HepG2 (cell line): Measurements from ENCODE around the gene SYNGAP1. TPM values are rescaled to one million over a fixed set of nuclear protein-coding genes. Genes with fewer than 3 reads are reported as not detected.
A peak's percentile ranks its signal among the peaks of the same experiment; 100 is the strongest.

Experiments used
- CBX2 ChIP-seq, 2 experiments: fragments of 200-600 bp in 1 of 2; sonication (generic); formaldehyde crosslinking in 1 of 2; IDR thresholded peaks; 2 replicates each; pipeline versions ENCODE4 v1.7.0 to v1.8.1; 2018 to 2022; ENCODE audit warnings: low read depth in 2 of 2, low read length in 1 of 2, mild to moderate bottlenecking in 1 of 2, missing genetic modification reagents in 1 of 2
- DR1 ChIP-seq: sonication (generic); formaldehyde crosslinking; IDR thresholded peaks from 2 replicates; pipeline ENCODE4 v1.8.0; 2021; ENCODE audit warnings: mild to moderate bottlenecking, missing genetic modification reagents, inconsistent platforms
- HOXA7 ChIP-seq: sonication (generic); formaldehyde crosslinking; IDR thresholded peaks from 2 replicates; pipeline ENCODE4 v1.8.1; 2022; ENCODE audit warnings: mild to moderate bottlenecking, missing genetic modification reagents, moderate library complexity
- JUND ChIP-seq: sonication (generic); formaldehyde crosslinking; IDR thresholded peaks from 2 replicates; pipeline ENCODE4 v1.8.0; 2022; ENCODE audit warnings: mild to moderate bottlenecking, missing genetic modification reagents
- PHF8 ChIP-seq: sonication (generic); formaldehyde crosslinking; IDR thresholded peaks from 2 replicates; pipeline ENCODE4 v1.5.0; 2020; ENCODE audit warnings: missing genetic modification reagents
- RORA ChIP-seq: sonication (generic); formaldehyde crosslinking; IDR thresholded peaks from 2 replicates; pipeline ENCODE4 v1.5.0; 2020; ENCODE audit warnings: mild to moderate bottlenecking, missing genetic modification reagents, moderate library complexity
- TBP ChIP-seq: sonication (generic); formaldehyde crosslinking; IDR thresholded peaks from 2 replicates; pipeline ENCODE4 v1.5.0; 2020; ENCODE audit warnings: missing genetic modification reagents
- ZFP82 ChIP-seq: sonication (generic); formaldehyde crosslinking; IDR thresholded peaks from 2 replicates; pipeline ENCODE4 v1.5.1; 2020; ENCODE audit warnings: mild to moderate bottlenecking, missing genetic modification reagents, borderline replicate concordance
- ZKSCAN5 ChIP-seq: sonication (generic); formaldehyde crosslinking; IDR thresholded peaks from 2 replicates; pipeline ENCODE4 v1.5.1; 2020; ENCODE audit warnings: mild to moderate bottlenecking, missing genetic modification reagents
- ZNF20 ChIP-seq: sonication (generic); formaldehyde crosslinking; IDR thresholded peaks from 2 replicates; pipeline ENCODE4 v1.4.0; 2020; ENCODE audit warnings: mild to moderate bottlenecking, moderate library complexity, missing genetic modification reagents
- ZNF224 ChIP-seq: sonication (generic); formaldehyde crosslinking; IDR thresholded peaks from 2 replicates; pipeline ENCODE4 v1.5.0; 2020; ENCODE audit warnings: mild to moderate bottlenecking, missing genetic modification reagents
- ZNF451 ChIP-seq: sonication (generic); formaldehyde crosslinking; IDR thresholded peaks from 2 replicates; pipeline ENCODE4 v1.5.0; 2020; ENCODE audit warnings: mild to moderate bottlenecking, missing genetic modification reagents
- ZNF510 ChIP-seq: sonication (generic); formaldehyde crosslinking; IDR thresholded peaks from 2 replicates; pipeline ENCODE4 v1.4.0; 2020; ENCODE audit warnings: low read depth, mild to moderate bottlenecking, missing genetic modification reagents
- ZNF530 ChIP-seq: sonication (generic); formaldehyde crosslinking; IDR thresholded peaks from 2 replicates; pipeline ENCODE4 v1.5.0; 2020; ENCODE audit warnings: low read depth, mild to moderate bottlenecking, missing genetic modification reagents
- ZNF543 ChIP-seq: sonication (generic); formaldehyde crosslinking; IDR thresholded peaks from 2 replicates; pipeline ENCODE4 v1.4.0; 2020; ENCODE audit warnings: mild to moderate bottlenecking, missing genetic modification reagents
- ZNF737 ChIP-seq: sonication (generic); formaldehyde crosslinking; IDR thresholded peaks from 2 replicates; pipeline ENCODE4 v1.5.0; 2020; ENCODE audit warnings: missing genetic modification reagents, mild to moderate bottlenecking, borderline replicate concordance
- polyA plus RNA-seq, 8 experiments: library from polyadenylated mRNA; depleted of rRNA in 3 of 8; stranded (reverse) in 7 of 8; unstranded in 1 of 8; fragments of >200 nt; fragmentation: Illumina TruSeq in 4 of 8; extraction: Trizol in 4 of 8; gene quantifications; 2 replicates each; pipeline versions ENCODE4 v1.2.1 to v1.2.3, GENCODE V29; 2011 to 2016; ENCODE audit warnings: low read depth in 4 of 8, missing spikeins in 1 of 8, mixed read lengths in 1 of 8; ENCODE audit not compliant: insufficient read depth in 1 of 8
- total RNA-seq, 5 experiments: library from RNA; depleted of rRNA; stranded (reverse); fragments of >200 nt; fragmentation: Illumina TruSeq; extraction: Trizol; gene quantifications; 2 replicates each; pipeline ENCODE4 v1.2.3, GENCODE V29; 2016; ENCODE audit warnings: low read depth in 1 of 5
- TF ChIP-seq, protein P1 (sequence below): sonication (generic); formaldehyde crosslinking; IDR thresholded peaks from 2 replicates; pipeline ENCODE4 v1.5.0; 2020; ENCODE audit warnings: mild to moderate bottlenecking, missing genetic modification reagents, borderline replicate concordance
- TF ChIP-seq, protein P2 (sequence below): sonication (generic); formaldehyde crosslinking; IDR thresholded peaks from 2 replicates; pipeline ENCODE4 v1.5.0; 2020; ENCODE audit warnings: missing genetic modification reagents, mild to moderate bottlenecking, borderline replicate concordance
- TF ChIP-seq, protein P3 (sequence below): sonication (generic); formaldehyde crosslinking; IDR thresholded peaks from 2 replicates; pipeline ENCODE4 v1.4.0; 2020; ENCODE audit warnings: missing genetic modification reagents, borderline replicate concordance

The SYNGAP1 gene
- total and polyA plus RNA-seq, 2 of the 13 experiments (the other 11 are each of a cell fraction or from before 2014, with no cell fraction given), result 0.75 to 1.1 TPM

DNA sequence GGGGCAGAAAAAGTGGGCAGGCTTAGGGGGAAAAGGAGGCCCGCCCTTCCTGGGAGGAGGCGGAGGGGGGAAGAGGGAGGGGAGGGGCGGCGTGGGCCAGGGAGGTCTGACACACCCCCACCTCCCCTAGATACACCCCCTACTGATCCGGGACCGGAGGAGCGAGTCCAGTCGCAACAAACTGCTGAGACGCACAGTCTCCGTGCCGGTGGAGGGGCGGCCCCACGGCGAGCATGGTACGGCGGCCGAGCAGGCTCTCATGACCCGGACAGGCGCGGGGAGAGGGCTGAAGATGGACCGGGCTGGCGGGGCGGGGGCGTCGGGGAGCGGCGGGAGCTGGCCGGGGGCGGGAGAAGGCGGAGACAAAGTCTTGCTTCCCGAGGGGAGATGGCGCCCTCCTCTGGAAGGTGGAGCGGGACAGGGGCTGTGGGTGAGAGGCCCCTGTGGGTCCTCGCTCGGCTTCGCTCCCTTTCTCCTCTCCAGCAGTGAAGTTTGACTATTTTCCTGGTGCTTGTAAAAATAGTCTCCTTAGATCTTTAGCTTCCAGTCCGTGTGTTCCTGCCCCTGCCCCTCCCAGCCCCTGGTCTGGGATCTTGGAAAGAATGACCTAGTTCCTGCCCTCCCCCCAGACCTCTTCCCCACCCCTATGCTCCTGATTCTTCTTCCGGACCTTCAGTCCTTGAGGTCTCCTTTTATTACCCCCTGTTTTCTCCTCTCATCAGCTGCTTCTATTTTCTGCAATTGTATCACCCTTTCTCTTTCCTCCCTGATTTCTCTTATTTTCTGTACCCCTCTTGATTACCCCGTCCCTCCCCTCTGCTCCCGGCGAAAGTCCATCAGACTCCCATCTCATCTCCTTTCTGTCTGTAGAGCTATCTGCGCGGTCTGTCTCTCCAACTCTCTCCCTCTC lies 6.1 kb downstream of the SYNGAP1 start (continued):
- TF ChIP-seq, protein P1, sequence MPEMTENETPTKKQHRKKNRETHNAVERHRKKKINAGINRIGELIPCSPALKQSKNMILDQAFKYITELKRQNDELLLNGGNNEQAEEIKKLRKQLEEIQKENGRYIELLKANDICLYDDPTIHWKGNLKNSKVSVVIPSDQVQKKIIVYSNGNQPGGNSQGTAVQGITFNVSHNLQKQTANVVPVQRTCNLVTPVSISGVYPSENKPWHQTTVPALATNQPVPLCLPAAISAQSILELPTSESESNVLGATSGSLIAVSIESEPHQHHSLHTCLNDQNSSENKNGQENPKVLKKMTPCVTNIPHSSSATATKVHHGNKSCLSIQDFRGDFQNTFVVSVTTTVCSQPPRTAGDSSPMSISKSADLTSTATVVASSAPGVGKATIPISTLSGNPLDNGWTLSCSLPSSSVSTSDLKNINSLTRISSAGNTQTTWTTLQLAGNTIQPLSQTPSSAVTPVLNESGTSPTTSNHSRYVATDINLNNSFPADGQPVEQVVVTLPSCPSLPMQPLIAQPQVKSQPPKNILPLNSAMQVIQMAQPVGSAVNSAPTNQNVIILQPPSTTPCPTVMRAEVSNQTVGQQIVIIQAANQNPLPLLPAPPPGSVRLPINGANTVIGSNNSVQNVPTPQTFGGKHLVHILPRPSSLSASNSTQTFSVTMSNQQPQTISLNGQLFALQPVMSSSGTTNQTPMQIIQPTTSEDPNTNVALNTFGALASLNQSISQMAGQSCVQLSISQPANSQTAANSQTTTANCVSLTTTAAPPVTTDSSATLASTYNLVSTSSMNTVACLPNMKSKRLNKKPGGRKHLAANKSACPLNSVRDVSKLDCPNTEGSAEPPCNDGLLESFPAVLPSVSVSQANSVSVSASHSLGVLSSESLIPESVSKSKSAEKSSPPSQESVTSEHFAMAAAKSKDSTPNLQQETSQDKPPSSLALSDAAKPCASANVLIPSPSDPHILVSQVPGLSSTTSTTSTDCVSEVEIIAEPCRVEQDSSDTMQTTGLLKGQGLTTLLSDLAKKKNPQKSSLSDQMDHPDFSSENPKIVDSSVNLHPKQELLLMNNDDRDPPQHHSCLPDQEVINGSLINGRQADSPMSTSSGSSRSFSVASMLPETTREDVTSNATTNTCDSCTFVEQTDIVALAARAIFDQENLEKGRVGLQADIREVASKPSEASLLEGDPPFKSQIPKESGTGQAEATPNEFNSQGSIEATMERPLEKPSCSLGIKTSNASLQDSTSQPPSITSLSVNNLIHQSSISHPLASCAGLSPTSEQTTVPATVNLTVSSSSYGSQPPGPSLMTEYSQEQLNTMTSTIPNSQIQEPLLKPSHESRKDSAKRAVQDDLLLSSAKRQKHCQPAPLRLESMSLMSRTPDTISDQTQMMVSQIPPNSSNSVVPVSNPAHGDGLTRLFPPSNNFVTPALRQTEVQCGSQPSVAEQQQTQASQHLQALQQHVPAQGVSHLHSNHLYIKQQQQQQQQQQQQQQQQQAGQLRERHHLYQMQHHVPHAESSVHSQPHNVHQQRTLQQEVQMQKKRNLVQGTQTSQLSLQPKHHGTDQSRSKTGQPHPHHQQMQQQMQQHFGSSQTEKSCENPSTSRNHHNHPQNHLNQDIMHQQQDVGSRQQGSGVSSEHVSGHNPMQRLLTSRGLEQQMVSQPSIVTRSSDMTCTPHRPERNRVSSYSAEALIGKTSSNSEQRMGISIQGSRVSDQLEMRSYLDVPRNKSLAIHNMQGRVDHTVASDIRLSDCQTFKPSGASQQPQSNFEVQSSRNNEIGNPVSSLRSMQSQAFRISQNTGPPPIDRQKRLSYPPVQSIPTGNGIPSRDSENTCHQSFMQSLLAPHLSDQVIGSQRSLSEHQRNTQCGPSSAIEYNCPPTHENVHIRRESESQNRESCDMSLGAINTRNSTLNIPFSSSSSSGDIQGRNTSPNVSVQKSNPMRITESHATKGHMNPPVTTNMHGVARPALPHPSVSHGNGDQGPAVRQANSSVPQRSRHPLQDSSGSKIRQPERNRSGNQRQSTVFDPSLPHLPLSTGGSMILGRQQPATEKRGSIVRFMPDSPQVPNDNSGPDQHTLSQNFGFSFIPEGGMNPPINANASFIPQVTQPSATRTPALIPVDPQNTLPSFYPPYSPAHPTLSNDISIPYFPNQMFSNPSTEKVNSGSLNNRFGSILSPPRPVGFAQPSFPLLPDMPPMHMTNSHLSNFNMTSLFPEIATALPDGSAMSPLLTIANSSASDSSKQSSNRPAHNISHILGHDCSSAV (CRISPR knock-in tag), result no peak
- no peak for TF ChIP-seq RORA (CRISPR knock-in tag)
- TF ChIP-seq TBP, result no peak
- TF ChIP-seq ZNF20, result no peak
- no peak for TF ChIP-seq ZNF530
- TF ChIP-seq ZFP82 (CRISPR knock-in tag), result no peak
- no peak for TF ChIP-seq JUND (CRISPR knock-in tag)
- no peak for TF ChIP-seq ZNF737 (CRISPR knock-in tag)
- peak; percentile 69 for TF ChIP-seq PHF8 (CRISPR knock-in tag)
- TF ChIP-seq, protein P2, sequence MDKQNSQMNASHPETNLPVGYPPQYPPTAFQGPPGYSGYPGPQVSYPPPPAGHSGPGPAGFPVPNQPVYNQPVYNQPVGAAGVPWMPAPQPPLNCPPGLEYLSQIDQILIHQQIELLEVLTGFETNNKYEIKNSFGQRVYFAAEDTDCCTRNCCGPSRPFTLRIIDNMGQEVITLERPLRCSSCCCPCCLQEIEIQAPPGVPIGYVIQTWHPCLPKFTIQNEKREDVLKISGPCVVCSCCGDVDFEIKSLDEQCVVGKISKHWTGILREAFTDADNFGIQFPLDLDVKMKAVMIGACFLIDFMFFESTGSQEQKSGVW, result no peak
- no peak for TF ChIP-seq ZKSCAN5 (CRISPR knock-in tag)
- no peak for TF ChIP-seq DR1 (CRISPR knock-in tag)
- 0 out of 2 replicates have a peak, but pooled peaks have one; percentile 74 for TF ChIP-seq ZNF543 (CRISPR knock-in tag)
- no peak for TF ChIP-seq HOXA7 (CRISPR knock-in tag)
- TF ChIP-seq, protein P3, sequence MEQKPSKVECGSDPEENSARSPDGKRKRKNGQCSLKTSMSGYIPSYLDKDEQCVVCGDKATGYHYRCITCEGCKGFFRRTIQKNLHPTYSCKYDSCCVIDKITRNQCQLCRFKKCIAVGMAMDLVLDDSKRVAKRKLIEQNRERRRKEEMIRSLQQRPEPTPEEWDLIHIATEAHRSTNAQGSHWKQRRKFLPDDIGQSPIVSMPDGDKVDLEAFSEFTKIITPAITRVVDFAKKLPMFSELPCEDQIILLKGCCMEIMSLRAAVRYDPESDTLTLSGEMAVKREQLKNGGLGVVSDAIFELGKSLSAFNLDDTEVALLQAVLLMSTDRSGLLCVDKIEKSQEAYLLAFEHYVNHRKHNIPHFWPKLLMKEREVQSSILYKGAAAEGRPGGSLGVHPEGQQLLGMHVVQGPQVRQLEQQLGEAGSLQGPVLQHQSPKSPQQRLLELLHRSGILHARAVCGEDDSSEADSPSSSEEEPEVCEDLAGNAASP, result peak; percentile 53
- 0 out of 2 replicates have a peak, but pooled peaks have one; percentile 63 for TF ChIP-seq ZNF510 (CRISPR knock-in tag)
- no peak for TF ChIP-seq ZNF451
- no peak for TF ChIP-seq CBX2 (IDR thresholded peaks at IDR 0.05; ENCODE audit: low read depth, low read length)
- no peak for TF ChIP-seq CBX2 (CRISPR knock-in tag; IDR thresholded peaks at IDR 0.05; ENCODE audit: low read depth)
- no peak for TF ChIP-seq ZNF224
